Activated CD8-positive, alpha-beta memory T cell treated with anti-CD3 and anti-CD28 coated beads, Interleukin-2, amount 50 U/mL, for 1 hour (primary cell): ENCODE results near the gene OR11H12.
"Not testable (repeated sequence)": the region's sequence is repeated elsewhere in the genome, so short reads cannot be mapped to it uniquely, and the experiment has no call there.

Experiments
- DNase-seq: peaks from one replicate; pipeline ENCODE4 v3.0.0-alpha.2; 2020; ENCODE audit errors: extremely low read depth

Gene OR11H12

GRCh38 chr14:18600817-18601216, at the start of gene OR11H12:
TSS of gene OR11H12 (plus strand) at chr14:18601117. CDS start at chr14:18601117, 0 bp downstream.
- DNase-seq = not testable (repeated sequence)

DNA sequence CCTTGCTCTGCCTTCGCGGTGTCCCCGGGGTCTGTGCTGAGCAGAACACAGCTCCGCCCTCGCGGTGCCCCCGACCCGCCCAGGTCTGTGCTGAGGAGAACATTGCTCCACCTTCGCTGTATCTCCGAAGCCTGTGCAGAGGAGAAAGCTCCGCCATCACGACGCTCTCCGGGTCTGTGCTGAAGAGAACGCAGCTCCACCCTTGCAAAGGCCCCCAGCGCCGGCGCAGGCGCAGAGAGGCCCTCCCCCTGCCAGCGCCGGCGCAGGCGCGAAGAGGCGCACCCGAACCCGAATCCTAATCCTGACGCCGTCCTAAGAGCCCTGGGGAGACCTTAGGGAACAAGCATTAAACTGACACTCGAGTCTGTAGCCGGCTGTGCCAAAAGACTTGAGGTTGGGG, 18.0 kb upstream of the OR11H12 start:
- not testable (repeated sequence) for DNase-seq

DNA sequence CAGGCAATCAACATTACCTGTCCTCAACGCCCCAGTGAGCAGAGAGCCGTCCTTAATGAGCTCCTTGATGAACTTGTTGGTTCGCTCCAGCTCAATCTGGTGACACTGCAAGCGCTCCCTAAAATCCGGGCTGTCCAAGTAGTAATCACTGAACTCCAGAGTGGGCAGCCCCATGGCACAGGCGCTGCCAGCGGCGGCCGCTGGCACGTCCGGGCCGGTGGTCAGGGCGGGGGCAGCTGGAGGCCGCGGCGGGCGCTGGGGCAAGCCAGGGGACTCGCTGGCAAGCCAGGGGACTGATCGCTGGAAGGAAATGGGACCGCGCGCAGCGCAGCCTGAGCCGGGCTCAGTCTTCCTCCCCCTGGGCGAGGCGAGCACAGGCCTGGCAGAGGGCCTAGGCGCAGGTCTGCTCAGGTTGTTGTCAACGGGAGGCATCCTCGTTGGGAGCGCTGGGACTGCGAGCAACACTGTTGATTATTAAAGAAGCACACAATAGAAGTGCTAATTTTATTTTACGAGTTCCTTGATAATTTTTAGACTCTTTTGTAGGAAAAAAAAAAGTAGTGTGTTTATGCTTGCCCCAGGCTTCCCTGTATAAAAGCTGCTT, 25.8 kb downstream of the OR11H12 start:
- DNase-seq = not testable (repeated sequence)

DNA sequence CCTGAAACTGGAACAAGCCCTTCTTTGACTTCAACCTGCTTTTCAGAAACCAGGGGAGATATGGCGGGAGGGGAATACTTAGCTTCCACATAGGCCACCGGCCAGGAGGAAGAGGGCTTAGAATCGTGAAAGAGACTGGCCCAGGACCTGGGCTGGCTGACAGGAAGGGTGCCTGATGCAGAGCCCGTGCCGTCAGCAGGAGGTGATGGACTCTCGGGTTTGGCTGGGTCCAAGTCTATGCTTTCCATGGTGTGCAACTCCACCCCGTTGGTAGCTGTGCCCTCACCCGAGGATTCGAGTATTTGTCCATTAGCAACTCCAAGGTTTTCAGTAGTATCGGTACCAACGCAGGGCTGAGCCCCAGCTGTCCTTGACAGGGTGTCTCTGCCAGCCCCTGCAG, 35.1 kb downstream of the OR11H12 start:
- not testable (repeated sequence) for DNase-seq

- not testable (repeated sequence) for DNase-seq
Measured at GRCh38 chr14:18638032-18638431, 37.1 kb downstream of the OR11H12 start.

GRCh38 chr14:18638785-18639184, 37.9 kb downstream of the OR11H12 start:
- not testable (repeated sequence) for DNase-seq

DNA sequence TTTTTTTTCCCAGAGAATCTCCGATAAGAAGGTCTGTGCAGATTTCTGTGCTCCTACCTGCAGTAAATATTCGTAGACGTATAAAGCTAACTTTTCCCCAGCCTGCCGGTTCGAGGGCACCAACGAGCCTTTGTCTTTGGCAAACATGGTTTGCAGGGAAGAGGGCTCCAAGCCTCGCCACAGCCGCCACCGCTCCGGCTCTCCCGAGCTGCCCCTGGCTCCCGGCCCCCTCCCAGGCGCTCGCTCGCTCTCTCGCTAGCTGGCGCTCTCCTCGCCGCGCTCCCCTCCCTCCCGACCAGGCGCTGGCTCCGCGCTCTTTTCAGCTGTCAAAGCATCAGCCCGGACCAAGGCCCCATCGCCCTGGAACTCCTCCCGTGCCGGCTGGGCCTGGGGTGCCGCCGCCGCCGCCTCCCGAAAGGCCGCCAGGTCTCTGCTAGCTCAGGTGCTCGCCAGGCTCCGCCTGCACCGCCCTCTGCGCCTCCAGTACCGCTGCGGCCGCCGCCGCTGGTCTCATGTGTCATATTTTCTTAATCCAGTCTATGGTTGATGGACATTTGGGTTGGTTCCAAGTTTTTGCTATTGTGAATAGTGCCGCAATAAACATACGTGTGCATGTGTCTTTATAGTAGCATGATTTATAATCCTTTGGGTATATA, 45.3 kb downstream of the OR11H12 start:
- not testable (repeated sequence) for DNase-seq
